Smooth muscle cell (in vitro differentiated cells): ENCODE results near the gene TUBGCP3. TPM values are rescaled to one million over a fixed set of nuclear protein-coding genes. Genes with fewer than 3 reads are reported as not detected.

ENCODE experiments used
- DNase-seq: peaks from one replicate; lab custom pipeline; 2025; ENCODE audit not compliant: unreplicated experiment; lab: John Stamatoyannopoulos, UW
- H2AFZ ChIP-seq: fragments of 200-600 bp; sonication (generic); 2 replicates; pipeline ENCODE4 v1.6.0; 2016; ENCODE audit warnings: antibody characterized with exemption, low read depth, mild to moderate bottlenecking
- H3F3A ChIP-seq: fragments of 200-600 bp; sonication (generic); 2 replicates; pipeline ENCODE4 v1.6.0; 2017; ENCODE audit warnings: antibody characterized with exemption, low read depth
- H3K27ac ChIP-seq: fragments of 200-600 bp; sonication (generic); 2 replicates; pipeline ENCODE4 v1.5.1; 2016; ENCODE audit warnings: low read depth, mild to moderate bottlenecking
- H3K27me3 ChIP-seq: fragments of 200-600 bp; sonication (generic); 2 replicates; pipeline ENCODE4 v1.6.1; 2016; ENCODE audit warnings: low read depth, mild to moderate bottlenecking
- H3K36me3 ChIP-seq: fragments of 200-600 bp; sonication (generic); 2 replicates; pipeline ENCODE4 v1.5.1; 2016; ENCODE audit warnings: low read depth
- H3K4me1 ChIP-seq: fragments of 200-600 bp; sonication (generic); 2 replicates; pipeline ENCODE4 v1.5.1; 2016; ENCODE audit warnings: low read depth
- H3K4me2 ChIP-seq: fragments of 200-600 bp; sonication (generic); 2 replicates; pipeline ENCODE4 v1.6.0; 2016; ENCODE audit warnings: mild to moderate bottlenecking
- H3K4me3 ChIP-seq: fragments of 200-600 bp; sonication (generic); 2 replicates; pipeline ENCODE4 v1.5.1; 2016; ENCODE audit warnings: mild to moderate bottlenecking
- H3K79me2 ChIP-seq: fragments of 200-600 bp; sonication (generic); 2 replicates; pipeline ENCODE4 v1.6.0; 2016; ENCODE audit warnings: low read depth, mild to moderate bottlenecking
- H3K9ac ChIP-seq: fragments of 200-600 bp; sonication (generic); 2 replicates; pipeline ENCODE4 v1.6.0; 2016; ENCODE audit warnings: low read depth
- H3K9me3 ChIP-seq: fragments of 200-600 bp; sonication (generic); replicated peaks from 2 replicates; pipeline ENCODE4 v1.5.1; 2016; ENCODE audit warnings: low read depth
- H4K20me1 ChIP-seq: fragments of 200-600 bp; sonication (generic); 2 replicates; pipeline ENCODE4 v1.6.0; 2016; ENCODE audit warnings: low read depth
- CTCF ChIP-seq: fragments of 200-600 bp; sonication (generic); IDR thresholded peaks from 2 replicates; pipeline ENCODE4 v1.5.1; 2017; ENCODE audit warnings: borderline replicate concordance, mild to moderate bottlenecking, antibody characterized with exemption; ENCODE audit not compliant: insufficient read depth, poor library complexity, severe bottlenecking
- WGBS: methylation state at CpG from one replicate; pipeline ENCODE4 v1.1.7; 2016; ENCODE audit warnings: low lambda C conversion rate; 5-methylcytosine and 5-hydroxymethylcytosine counted together
- polyA plus RNA-seq: library from polyadenylated mRNA; unstranded; fragments of >200 nt; fragmentation: Nextera tagmentation; extraction: Ambion mirVana; gene quantifications from 2 replicates; pipeline ENCODE4 v1.2.1, GENCODE V29; 2016
- total RNA-seq: library from RNA; depleted of rRNA; stranded (reverse); fragments of >200 nt; gene quantifications from 2 replicates; pipeline ENCODE4 v1.2.3, GENCODE V29; 2014

Gene TUBGCP3
- total and polyA plus RNA-seq, 2 experiments from 2014 or later = 9.4 to 12.4 TPM

DNA sequence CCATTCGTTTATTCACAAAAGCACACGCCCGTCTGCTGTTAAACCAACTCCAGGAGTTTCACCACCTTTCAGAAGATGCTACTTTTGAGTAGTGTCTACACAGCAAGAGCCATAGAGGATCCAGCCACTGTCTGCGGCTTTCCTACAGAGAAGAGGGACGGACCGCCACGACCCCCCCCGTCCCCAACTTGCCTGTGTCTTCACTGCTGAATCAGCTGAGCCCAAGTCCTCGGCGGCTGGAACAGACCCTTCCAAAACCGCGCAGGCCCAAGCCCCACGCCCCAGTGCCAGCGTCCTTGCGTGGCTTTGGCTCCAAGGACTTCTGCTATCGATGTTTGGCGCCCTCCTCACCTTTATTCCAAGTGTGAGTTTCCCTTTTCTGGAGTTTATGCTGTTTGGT lies 146.7 kb downstream of the TUBGCP3 start:
- H3F3A ChIP-seq = no peaks in the 10 kb centered on the region
- H3K27me3 ChIP-seq = peaks cover 22% of the 10 kb centered on the region
- no peaks in the 10 kb centered on the region for H4K20me1 ChIP-seq
- DNase-seq = no peak
- no peak for TF ChIP-seq CTCF
- H3K4me1 ChIP-seq = no peaks in the 10 kb centered on the region
- H3K4me2 ChIP-seq = no peak overlapping the region
- H2AFZ ChIP-seq = no peak overlapping the region
- no peak overlapping the region for H3K9ac ChIP-seq
- 92% methylated on average over 17 of the region's 17 CpGs for WGBS
- H3K9me3 ChIP-seq = no peaks in the 10 kb centered on the region
- H3K27ac ChIP-seq = no peak overlapping the region
- H3K36me3 ChIP-seq = no peaks in the 10 kb centered on the region
- no peaks in the 10 kb centered on the region for H3K79me2 ChIP-seq
- no peak overlapping the region for H3K4me3 ChIP-seq

- H3K9me3 ChIP-seq = no peaks in the 10 kb centered on the region
- H3K27ac ChIP-seq = no peak overlapping the region
- 67% methylated on average over 2 of the region's 2 CpGs for WGBS
- H3K4me2 ChIP-seq = no peak overlapping the region
- no peaks in the 10 kb centered on the region for H3K4me1 ChIP-seq
- H3K79me2 ChIP-seq = no peaks in the 10 kb centered on the region
- no peaks in the 10 kb centered on the region for H3K36me3 ChIP-seq
- no peak for DNase-seq
- H3K4me3 ChIP-seq = no peak overlapping the region
- no peak overlapping the region for H2AFZ ChIP-seq
- H3K9ac ChIP-seq = no peak overlapping the region
- no peak for TF ChIP-seq CTCF
- no peaks in the 10 kb centered on the region for H3F3A ChIP-seq
- peaks cover 11% of the 10 kb centered on the region for H3K27me3 ChIP-seq
- H4K20me1 ChIP-seq = no peaks in the 10 kb centered on the region
Measured at GRCh38 chr13:112438515-112438914, 149.4 kb downstream of the TUBGCP3 start.

DNA sequence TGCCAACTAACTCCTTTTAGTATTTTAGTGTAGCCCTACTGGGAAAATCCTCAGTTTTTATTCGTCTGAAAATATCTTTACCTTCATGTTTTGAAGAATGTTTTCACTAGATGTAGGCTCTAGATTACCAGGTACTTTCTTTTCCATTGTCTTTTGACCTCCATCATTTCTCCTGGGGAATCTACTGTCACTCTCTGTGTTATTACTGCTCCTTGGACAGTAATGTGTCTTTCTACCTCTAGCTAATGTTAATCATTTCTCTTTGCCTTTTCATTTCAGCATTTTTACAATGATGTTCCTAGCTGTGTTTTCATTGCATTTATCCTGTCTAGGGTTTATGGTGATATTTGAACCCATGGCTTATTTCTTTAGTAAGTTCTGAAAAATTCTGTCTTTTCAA lies 149.9 kb downstream of the TUBGCP3 start:
- no peaks in the 10 kb centered on the region for H3K9me3 ChIP-seq
- no peaks in the 10 kb centered on the region for H3K79me2 ChIP-seq
- no peak for DNase-seq
- H3F3A ChIP-seq = no peaks in the 10 kb centered on the region
- H3K4me3 ChIP-seq = no peak overlapping the region
- no peak overlapping the region for H3K4me2 ChIP-seq
- WGBS = 62% methylated on average over 1 of the region's 1 CpG
- peaks cover 7% of the 10 kb centered on the region for H3K27me3 ChIP-seq
- H3K9ac ChIP-seq = no peak overlapping the region
- no peak overlapping the region for H3K27ac ChIP-seq
- H3K36me3 ChIP-seq = no peaks in the 10 kb centered on the region
- TF ChIP-seq CTCF = no peak
- H3K4me1 ChIP-seq = no peaks in the 10 kb centered on the region
- no peaks in the 10 kb centered on the region for H4K20me1 ChIP-seq
- no peak overlapping the region for H2AFZ ChIP-seq

DNA sequence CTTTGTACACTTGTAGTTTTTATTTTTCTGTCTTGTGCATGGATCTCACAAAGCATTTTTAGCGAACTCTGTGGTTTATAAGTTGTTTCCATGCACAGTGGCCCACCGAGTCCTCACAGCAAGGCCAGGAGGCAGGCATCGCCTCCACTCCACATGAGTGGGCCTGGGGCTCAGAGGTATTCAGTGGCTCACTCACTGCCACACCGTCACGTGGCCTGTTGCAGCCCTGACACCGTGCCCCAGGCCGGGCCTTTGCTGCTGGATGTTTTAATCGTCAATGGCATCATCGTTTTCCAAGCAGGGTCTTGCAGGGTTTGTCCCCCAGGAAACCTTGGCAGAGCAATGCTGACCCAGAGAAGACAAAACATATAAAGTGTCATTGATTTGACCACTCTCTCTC lies 152.0 kb downstream of the TUBGCP3 start:
- Histone ChIP-seq H3K27me3 (no peaks in the 10 kb centered on the region), H3K9me3 (no peaks in the 10 kb centered on the region), H3K4me1 (no peaks in the 10 kb centered on the region), H3K36me3 (no peaks in the 10 kb centered on the region), H3K4me3 (no peak overlapping the region), H3F3A (no peaks in the 10 kb centered on the region), H2AFZ (no peak overlapping the region), H4K20me1 (no peaks in the 10 kb centered on the region), H3K27ac (no peak overlapping the region), H3K4me2 (no peak overlapping the region), H3K9ac (no peak overlapping the region), H3K79me2 (no peaks in the 10 kb centered on the region)
- DNase-seq = no peak
- no peak for TF ChIP-seq CTCF
- 78% methylated on average over 9 of the region's 9 CpGs for WGBS
